PC-3 (cell line): ENCODE data around the gene KIAA0586. TPM values are rescaled to one million over a fixed set of nuclear protein-coding genes. Genes with fewer than 3 reads are reported as not detected.

Experiments used
- ATAC-seq: fragments of 200-7000 bp; cut with Tn5 transposase; 2 replicates; pipeline ENCODE4 v1.9.1; 2020; ENCODE audit warnings: mild to moderate bottlenecking, moderate library complexity
- BruUV-seq: library from RNA; stranded (reverse); fragments of 400-500 nt; replicated peaks from 2 replicates; lab custom pipeline; 2021; lab: Mats Ljungman, UMichigan
- CTCF ChIA-PET: fragments of 300-600 bp; sonication (Branson Sonifier 250); formaldehyde crosslinking; loops from one replicate; lab custom pipeline; 2022; ENCODE audit warnings: antibody characterized with exemption; lab: Charles Lee
- POLR2A ChIA-PET: fragments of 300-600 bp; sonication (Branson Sonifier 250); formaldehyde crosslinking; loops from one replicate; lab custom pipeline; 2022; ENCODE audit warnings: antibody characterized with exemption; ENCODE audit not compliant: unreplicated experiment; lab: Charles Lee
- DNase-seq: peaks from one replicate; pipeline ENCODE4 v3.0.0-alpha.2; 2015
- H2AFZ ChIP-seq: fragments of 300-600 bp; sonication (generic); 2 replicates; pipeline ENCODE4 v1.6.0; 2016; ENCODE audit warnings: antibody characterized with exemption, low read length
- H3F3A ChIP-seq: fragments of 300-600 bp; sonication (generic); one replicate; pipeline ENCODE4 v1.6.0; 2017; ENCODE audit warnings: antibody characterized with exemption, low read length, control low read depth, mild to moderate bottlenecking; ENCODE audit not compliant: unreplicated experiment
- H3K27ac ChIP-seq: fragments of 300-600 bp; sonication (generic); 2 replicates; pipeline ENCODE4 v1.5.1; 2016; ENCODE audit warnings: mild to moderate bottlenecking, low read length
- H3K27me3 ChIP-seq: fragments of 300-600 bp; sonication (generic); 2 replicates; pipeline ENCODE4 v1.6.1; 2016; ENCODE audit warnings: low read length, mixed read lengths
- H3K36me3 ChIP-seq: fragments of 300-600 bp; sonication (generic); 2 replicates; pipeline ENCODE4 v1.6.1; 2016; ENCODE audit warnings: low read depth, mixed run types, low read length, mixed read lengths
- H3K4me1 ChIP-seq: fragments of 300-600 bp; sonication (generic); 2 replicates; pipeline ENCODE4 v1.5.1; 2016; ENCODE audit warnings: low read length; ENCODE audit not compliant: insufficient read depth
- H3K4me2 ChIP-seq: fragments of 300-600 bp; sonication (generic); 2 replicates; pipeline ENCODE4 v1.6.0; 2016; ENCODE audit warnings: low read length
- H3K4me3 ChIP-seq: fragments of 300-600 bp; sonication (generic); 2 replicates; pipeline ENCODE4 v1.5.1; 2016; ENCODE audit warnings: mild to moderate bottlenecking, low read length, mixed read lengths
- H3K79me2 ChIP-seq: fragments of 300-600 bp; sonication (generic); 2 replicates; pipeline ENCODE4 v1.6.1; 2017; ENCODE audit warnings: low read length, mixed read lengths
- H3K9ac ChIP-seq: fragments of 300-600 bp; sonication (generic); 2 replicates; pipeline ENCODE4 v1.6.0; 2016; ENCODE audit warnings: mild to moderate bottlenecking, low read length
- H3K9me2 ChIP-seq: fragments of 300-600 bp; sonication (generic); replicated peaks from 2 replicates; pipeline ENCODE4 v1.6.1; 2016; ENCODE audit warnings: mixed run types, low read length, mixed read lengths
- H3K9me3 ChIP-seq: fragments of 300-600 bp; sonication (generic); 2 replicates; pipeline ENCODE4 v1.6.1; 2016; ENCODE audit warnings: low read length, mixed read lengths
- H4K20me1 ChIP-seq: fragments of 300-600 bp; sonication (generic); 2 replicates; pipeline ENCODE4 v1.6.1; 2016; ENCODE audit warnings: low read length, mixed read lengths
- CTCF ChIP-seq: fragments of 300-600 bp; sonication (generic); conservative IDR thresholded peaks from 2 replicates; pipeline ENCODE4 v1.5.1; 2017; ENCODE audit warnings: antibody characterized with exemption, low read depth, mild to moderate bottlenecking, low read length
- EZH2 ChIP-seq: fragments of 300-600 bp; sonication (generic); IDR thresholded peaks from one replicate; pipeline ENCODE4 v1.6.1; 2017; ENCODE audit warnings: antibody characterized with exemption, mild to moderate bottlenecking, low read length; ENCODE audit not compliant: unreplicated experiment
- EZH2phosphoT487 ChIP-seq: fragments of 300-600 bp; sonication (generic); IDR thresholded peaks from 2 replicates; pipeline ENCODE4 v1.6.1; 2018; ENCODE audit warnings: mild to moderate bottlenecking, antibody characterized with exemption, low read length, borderline replicate concordance
- intact Hi-C: fragments of 100-400 bp; cut with micrococcal nuclease; formaldehyde crosslinking; loops from 2 replicates; pipeline ENCODE4 v1.9.0; 2023
- total RNA-seq: library from RNA; depleted of rRNA; stranded (reverse); fragments of >200 nt; gene quantifications from 2 replicates; pipeline ENCODE4 v1.2.3, GENCODE V29; 2014

KIAA0586 gene
- total RNA-seq, 1 experiment from 2014 or later: 50.3 TPM

GRCh38 chr14:58553959-58554358, 126.4 kb downstream of the KIAA0586 start:
- no peak for DNase-seq
- no peaks in the 10 kb centered on the region for H3F3A ChIP-seq
- H3K9me2 ChIP-seq: no peaks in the 10 kb centered on the region
- ChIA-PET POLR2A (no interaction called here), CTCF (no interaction called here)
- H3K9me3 ChIP-seq: no peaks in the 10 kb centered on the region
- H3K4me2 ChIP-seq: no peak overlapping the region
- H3K27ac ChIP-seq: no peak overlapping the region
- H3K36me3 ChIP-seq: no peaks in the 10 kb centered on the region
- intact Hi-C loops: no loop called here
- H3K27me3 ChIP-seq: no peaks in the 10 kb centered on the region
- no peaks in the 10 kb centered on the region for H3K4me1 ChIP-seq
- no TSS peak for BruUV-seq
- ATAC-seq: no peak
- no peak overlapping the region for H3K9ac ChIP-seq
- H2AFZ ChIP-seq: no peak overlapping the region
- TF ChIP-seq CTCF: no peak
- no peak for TF ChIP-seq EZH2
- TF ChIP-seq EZH2phosphoT487: no peak
- no peaks in the 10 kb centered on the region for H3K79me2 ChIP-seq
- H3K4me3 ChIP-seq: no peak overlapping the region
- H4K20me1 ChIP-seq: no peaks in the 10 kb centered on the region

GRCh38 chr14:58555647-58556046, 128.1 kb downstream of the KIAA0586 start:
- no peaks in the 10 kb centered on the region for H3K9me2 ChIP-seq
- intact Hi-C loops: no loop called here
- no peak overlapping the region for H3K27ac ChIP-seq
- no peak for ATAC-seq
- H2AFZ ChIP-seq: no peak overlapping the region
- BruUV-seq: no TSS peak
- TF ChIP-seq EZH2 (no peak), EZH2phosphoT487 (no peak), CTCF (no peak)
- no peaks in the 10 kb centered on the region for H3K27me3 ChIP-seq
- no peaks in the 10 kb centered on the region for H3K4me1 ChIP-seq
- no peak overlapping the region for H3K4me3 ChIP-seq
- no peak overlapping the region for H3K4me2 ChIP-seq
- no peak for DNase-seq
- H3K36me3 ChIP-seq: no peaks in the 10 kb centered on the region
- no peaks in the 10 kb centered on the region for H3K9me3 ChIP-seq
- H3K79me2 ChIP-seq: no peaks in the 10 kb centered on the region
- POLR2A ChIA-PET: interaction anchor here (0.5 to 0.6 kb wide), 2 partner anchors 10 to 161 kb away, joined by 3 to 9 read pairs; no protein-coding TSS in a partner anchor
- no peaks in the 10 kb centered on the region for H3F3A ChIP-seq
- no peak overlapping the region for H3K9ac ChIP-seq
- H4K20me1 ChIP-seq: no peaks in the 10 kb centered on the region
- CTCF ChIA-PET: no interaction called here

GRCh38 chr14:58557242-58557641, 129.7 kb downstream of the KIAA0586 start:
- Histone ChIP-seq H3K4me1 (no peaks in the 10 kb centered on the region), H2AFZ (no peak overlapping the region), H3K9me3 (no peaks in the 10 kb centered on the region), H3K4me2 (no peak overlapping the region), H3K27me3 (no peaks in the 10 kb centered on the region), H4K20me1 (no peaks in the 10 kb centered on the region), H3K36me3 (no peaks in the 10 kb centered on the region), H3F3A (no peaks in the 10 kb centered on the region), H3K79me2 (no peaks in the 10 kb centered on the region), H3K9ac (no peak overlapping the region), H3K4me3 (no peak overlapping the region), H3K9me2 (no peaks in the 10 kb centered on the region), H3K27ac (no peak overlapping the region)
- ATAC-seq: no peak; the same call in 1 of the 2 replicates
- intact Hi-C loops: no loop called here
- no TSS peak for BruUV-seq
- TF ChIP-seq EZH2: no peak
- DNase-seq: no peak
- ChIA-PET CTCF (no interaction called here), POLR2A (no interaction called here)
